ENCODE measurements around the gene CLN6.

CLN6 gene

DNA sequence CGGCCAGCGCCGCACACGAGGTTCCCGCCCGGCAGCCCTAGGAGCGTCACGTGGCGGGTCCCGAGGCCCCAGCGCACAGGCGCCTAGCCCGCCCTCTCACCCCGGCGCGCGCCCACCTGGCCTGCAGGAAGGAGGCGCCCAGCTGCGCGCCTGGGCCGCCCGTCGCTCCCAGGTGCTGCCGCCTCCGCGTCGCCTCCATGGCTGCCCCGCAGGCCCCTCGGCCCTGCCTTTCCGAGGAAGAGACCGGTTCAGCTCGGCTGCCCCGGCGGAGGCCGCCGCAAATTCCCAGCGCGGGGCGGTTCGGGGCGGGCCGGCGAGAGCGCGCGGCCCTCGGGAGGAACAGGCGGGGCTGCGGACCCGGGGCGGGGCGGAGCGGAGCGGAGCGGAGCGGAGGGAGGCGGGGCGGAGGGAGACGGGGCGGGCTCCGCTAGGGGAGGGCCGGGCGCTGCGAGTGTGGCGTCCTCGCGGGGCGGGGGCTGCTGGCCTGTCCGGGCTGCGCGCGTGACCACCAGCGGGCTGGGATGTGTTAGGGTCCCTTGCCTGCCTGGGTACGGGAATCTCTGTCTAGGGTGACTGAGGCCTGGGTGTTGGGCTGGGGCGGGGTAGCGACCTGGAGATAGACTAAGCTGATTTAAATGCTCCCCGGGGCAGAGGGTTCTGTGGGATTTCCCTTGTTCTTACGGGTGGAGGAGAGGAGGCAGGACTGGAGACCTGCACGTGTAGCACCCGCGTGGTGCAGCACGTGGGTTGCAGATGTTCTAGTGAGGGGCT is at the start of gene CLN6:
CLN6 (minus strand) TSS at position 343 of the 771 bp plus-strand sequence; CDS start at position 199, 144 bp downstream.
- peak; percentile 81 to 82 for DNase-seq

- peak in 1 of 2 donors; percentile 20 for DNase-seq
These were observed 49.3 kb upstream of the CLN6 start for GRCh38 chr15:68278595-68279405.

GRCh38 chr15:68278345-68278594 is 48.7 kb upstream of the CLN6 start:
- DNase-seq: no peak

GRCh38 chr15:68277603-68278344 is 48.2 kb upstream of the CLN6 start, which contains the start of gene FEM1B:
Gene FEM1B (plus strand): TSS chr15:68277745. CDS start chr15:68278418, 673 bp downstream.
- peak; percentile 89 to 92 for DNase-seq

GRCh38 chr15:68277131-68277602 is 47.6 kb upstream of the CLN6 start:
- no peak for DNase-seq

- DNase-seq: no peak
These were observed 47.1 kb upstream of the CLN6 start for GRCh38 chr15:68276668-68277067.

- DNase-seq: no peak
These were observed 45.7 kb upstream of the CLN6 start for GRCh38 chr15:68275165-68275746.

DNA sequence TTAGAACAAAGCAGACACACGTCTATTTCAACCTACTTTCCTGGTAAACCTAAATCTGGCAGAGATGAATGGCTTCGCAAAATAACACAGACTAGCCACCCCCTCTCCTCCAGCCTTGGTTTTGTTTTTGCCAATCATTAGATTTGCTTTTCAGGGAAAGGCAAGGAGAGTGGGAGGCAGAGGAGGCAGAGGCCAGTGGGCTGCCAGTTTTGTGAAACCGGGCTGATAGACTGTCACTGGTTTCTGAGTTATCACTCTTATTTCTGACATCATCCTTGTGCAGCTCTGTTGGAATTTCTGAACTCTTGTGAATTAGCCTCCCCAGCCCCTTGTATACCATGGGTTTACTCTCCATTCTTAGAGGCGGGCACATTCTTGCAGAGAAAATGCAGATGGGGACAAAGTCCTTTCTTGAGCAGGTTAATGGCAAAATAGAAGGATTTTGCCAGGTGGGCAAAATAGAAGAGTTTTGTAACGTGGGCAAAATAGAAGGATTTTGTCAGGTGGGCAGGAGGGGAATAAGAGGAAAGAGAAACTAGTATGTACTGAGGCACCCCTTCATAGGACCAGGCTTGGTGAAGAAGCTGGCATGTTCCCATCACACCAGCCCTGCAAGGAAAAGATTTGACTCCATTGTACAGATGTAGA is 44.8 kb upstream of the CLN6 start:
- no peak for DNase-seq

- DNase-seq: no peak
These were observed 43.3 kb upstream of the CLN6 start for GRCh38 chr15:68272721-68273271.

- DNase-seq: no peak
These were observed 42.4 kb upstream of the CLN6 start for GRCh38 chr15:68271854-68272471.

GRCh38 chr15:68268405-68268804 is 38.9 kb upstream of the CLN6 start:
- no peak for DNase-seq

- DNase-seq: no peak
These were observed 36.1 kb upstream of the CLN6 start for GRCh38 chr15:68265674-68266073.

- DNase-seq: no peak
These were observed 35.6 kb upstream of the CLN6 start for GRCh38 chr15:68265081-68265480.

DNA sequence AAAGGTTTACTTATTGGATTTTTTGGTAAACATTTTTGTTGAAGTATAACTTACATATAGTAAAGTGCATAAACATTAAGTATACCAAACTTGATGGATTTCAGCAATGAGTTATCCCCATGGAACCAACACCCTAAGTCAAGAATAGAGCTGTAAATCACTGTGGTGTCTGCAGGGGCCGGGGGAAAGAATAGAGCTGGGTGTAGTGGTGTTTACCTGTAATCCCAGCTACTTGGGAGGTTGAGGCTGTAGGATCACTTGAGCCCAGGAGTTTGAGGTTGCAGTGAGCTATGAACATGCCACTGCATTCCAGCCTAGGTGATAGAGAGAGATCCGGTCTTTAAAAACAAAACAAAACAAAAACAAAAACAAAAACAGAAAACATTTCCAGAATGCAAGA is 34.8 kb upstream of the CLN6 start:
- DNase-seq: no peak

- DNase-seq: no peak
These were observed 33.2 kb upstream of the CLN6 start for GRCh38 chr15:68262514-68263356.

- no peak for DNase-seq
These were observed 32.5 kb upstream of the CLN6 start for GRCh38 chr15:68261980-68262379.

DNA sequence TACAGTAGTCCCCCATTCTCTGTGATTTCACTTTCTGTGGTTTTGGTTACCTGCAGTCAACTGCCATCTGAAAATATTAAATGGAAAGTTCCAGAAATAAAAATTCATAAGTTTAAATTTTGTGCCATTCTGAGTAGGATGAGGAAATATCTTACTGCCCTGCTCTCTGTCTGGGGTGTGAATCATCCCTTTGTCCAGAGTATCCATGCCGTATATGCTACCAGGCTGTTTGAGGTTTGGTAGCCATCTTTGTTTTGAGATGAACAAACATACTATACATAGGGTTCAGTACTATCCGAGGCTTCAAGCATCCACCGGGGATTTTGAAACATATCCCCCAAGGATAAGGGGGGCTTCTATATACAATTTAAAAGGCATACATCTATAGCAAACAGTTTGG is 31.7 kb upstream of the CLN6 start:
- no peak for DNase-seq

DNA sequence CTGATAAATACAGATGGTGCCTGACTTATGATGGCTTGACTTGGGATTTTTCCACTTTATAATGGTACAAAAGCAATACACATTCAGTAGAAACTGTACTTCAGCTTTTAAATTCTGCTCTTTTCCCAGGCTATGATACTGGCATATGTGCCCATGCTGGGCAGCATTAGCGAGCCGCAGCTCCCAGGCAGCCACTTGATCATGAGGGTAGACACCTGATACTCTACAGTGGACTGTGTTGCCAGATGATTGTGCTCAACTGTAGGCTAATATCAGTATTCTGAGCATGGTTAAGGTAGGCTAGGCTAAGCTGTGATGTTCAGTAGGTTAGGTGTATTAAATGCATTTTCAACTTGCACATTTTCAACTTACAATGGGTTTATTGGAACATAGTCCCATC is 30.4 kb upstream of the CLN6 start:
- DNase-seq: no peak

DNA sequence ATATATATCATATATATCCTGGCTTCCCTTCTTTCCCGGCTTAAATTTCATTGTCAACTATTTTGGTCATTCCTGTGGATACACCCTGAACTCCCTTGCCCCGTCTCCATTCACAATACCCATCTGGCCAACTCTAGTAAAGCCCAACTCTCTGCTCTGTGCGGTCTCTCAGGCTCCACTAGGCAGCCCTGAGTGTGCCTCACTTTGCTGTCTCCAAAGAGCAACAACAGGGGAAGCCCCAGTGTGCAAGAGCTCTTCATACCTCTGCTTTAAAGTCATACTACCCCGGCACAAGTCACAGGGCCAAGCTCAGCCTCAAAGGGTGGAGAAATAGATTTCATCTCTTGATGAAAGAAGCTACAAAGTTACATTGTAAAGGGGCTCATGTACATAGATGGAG is 29.2 kb upstream of the CLN6 start:
- DNase-seq: peak; percentile 12 to 22

GRCh38 chr15:68256675-68257450 is 27.3 kb upstream of the CLN6 start:
- DNase-seq: peak; percentile 63 to 74

Data from CD4-positive, alpha-beta T cell treated with Interleukin-4 for 1 hour (primary cell).